Stimulated activated CD4-positive, alpha-beta T cell treated with anti-CD3 and anti-CD28 coated beads, Interleukin-12 subunit alpha, Interleukin-12 subunit beta, amount 100 ng/mL, for 4 hours (primary cell): ENCODE results near the gene PLD3.
"Not testable (repeated sequence)": the region's sequence is repeated elsewhere in the genome, so short reads cannot be mapped to it uniquely, and the experiment has no call there.

Experiments
- DNase-seq: peaks from one replicate; pipeline ENCODE4 v3.0.0-alpha.2; 2020

PLD3 gene

GRCh38 chr19:40392123-40392522, 43.6 kb downstream of the PLD3 start:
- DNase-seq: no peak

GRCh38 chr19:40392894-40393517, 44.5 kb downstream of the PLD3 start:
- no peak for DNase-seq

- no peak for DNase-seq
Observed at GRCh38 chr19:40393894-40394815, 45.7 kb downstream of the PLD3 start.

GRCh38 chr19:40394816-40395210, 46.3 kb downstream of the PLD3 start:
- DNase-seq: no peak

- DNase-seq: no peak
Observed at GRCh38 chr19:40395956-40396355, 47.5 kb downstream of the PLD3 start.

- DNase-seq: no peak
Observed at GRCh38 chr19:40396886-40397567, 48.5 kb downstream of the PLD3 start.

GRCh38 chr19:40397568-40397906, 49.0 kb downstream of the PLD3 start:
- DNase-seq: no peak

- peak; percentile 64 for DNase-seq
Observed at GRCh38 chr19:40398417-40399131, 50.1 kb downstream of the PLD3 start.

- DNase-seq: no peak
Observed at GRCh38 chr19:40400559-40400958, 52.1 kb downstream of the PLD3 start.

GRCh38 chr19:40403262-40403984, 54.9 kb downstream of the PLD3 start:
- DNase-seq: peak; percentile 78

GRCh38 chr19:40407714-40408597, 59.5 kb downstream of the PLD3 start:
- DNase-seq: no peak

- not testable (repeated sequence) for DNase-seq
Observed at GRCh38 chr19:40408598-40408925, 60.1 kb downstream of the PLD3 start.

GRCh38 chr19:40410030-40410389, 61.5 kb downstream of the PLD3 start:
- DNase-seq: no peak

- no peak for DNase-seq
Observed at GRCh38 chr19:40411125-40411842, 62.8 kb downstream of the PLD3 start.

- no peak for DNase-seq
Observed at GRCh38 chr19:40411958-40412499, 63.5 kb downstream of the PLD3 start.

GRCh38 chr19:40412866-40413265, 64.4 kb downstream of the PLD3 start:
- no peak for DNase-seq

GRCh38 chr19:40413291-40413845, 64.9 kb downstream of the PLD3 start, which contains the start of gene PRX:
PRX (minus strand) TSS chr19:40413378; CDS start chr19:40407932, 5,446 bp downstream.
- DNase-seq: no peak

- no peak for DNase-seq
Observed at GRCh38 chr19:40414542-40415535, 66.3 kb downstream of the PLD3 start.

GRCh38 chr19:40415768-40416167, 67.3 kb downstream of the PLD3 start:
- no peak for DNase-seq
